Measurements from ENCODE around the gene PTTG1IP.
A peak's percentile ranks its signal among the peaks of the same experiment; 100 is the strongest.

Gene PTTG1IP

DNA sequence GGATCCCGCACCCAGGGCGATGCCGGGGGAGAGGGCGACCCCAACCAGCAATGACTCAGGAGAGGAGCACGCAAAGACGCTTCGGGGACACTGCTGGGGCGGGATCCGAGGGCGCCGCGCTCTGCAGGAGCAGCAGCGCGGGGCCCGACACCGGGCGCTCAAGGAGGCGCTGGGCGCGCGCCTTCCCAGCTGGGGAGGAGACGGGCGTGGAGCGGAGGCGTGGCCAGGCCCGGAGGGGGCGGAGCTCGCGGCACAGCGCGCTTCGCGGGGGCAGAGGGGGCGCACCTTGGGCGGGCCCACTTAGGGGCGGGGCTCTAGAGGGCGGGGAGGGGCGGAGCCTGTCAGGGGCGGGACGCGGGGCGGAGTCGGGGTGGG is 56.0 kb downstream of the PTTG1IP start:
- peak; percentile 80 for DNase-seq
- in situ Hi-C loops (cut with MboI; ENCODE audit: low pct_unique_long_range_greater_than_20kb, low sequenced_read_pairs): no loop called here

DNA sequence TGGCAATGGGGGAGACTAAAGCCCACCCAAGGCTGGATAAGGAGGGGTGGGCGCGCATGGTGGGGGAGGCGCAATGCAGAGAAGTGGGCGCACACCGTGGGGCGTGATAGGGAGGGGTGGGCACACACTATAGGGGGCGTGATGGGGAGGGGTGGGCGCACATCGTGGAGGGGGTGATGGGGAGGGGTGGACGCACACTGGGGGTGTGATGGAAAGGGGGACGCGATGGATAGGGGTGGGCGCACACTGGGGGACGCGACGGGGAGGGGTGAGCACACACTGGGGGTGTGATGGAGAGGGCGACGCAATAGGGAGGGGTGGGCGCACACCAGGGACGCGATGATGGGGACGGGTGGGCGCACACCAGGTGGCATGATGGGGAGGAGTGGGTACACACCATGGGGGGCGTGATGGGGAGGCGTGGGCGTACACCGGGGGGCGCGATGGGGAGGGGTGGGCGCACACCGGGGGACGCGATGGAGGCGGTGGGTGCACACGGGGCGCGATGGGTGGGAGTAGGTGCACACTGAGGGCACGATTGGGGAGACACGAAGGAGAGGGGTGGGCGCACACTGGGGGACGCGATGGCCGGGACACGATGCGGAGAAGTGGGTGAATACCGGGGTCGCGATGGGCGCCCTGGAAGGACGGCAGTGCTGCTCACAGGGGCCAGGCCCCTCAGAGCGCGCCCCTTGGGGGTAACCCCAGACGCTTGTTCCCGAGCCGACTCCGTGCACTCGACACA is 56.6 kb downstream of the PTTG1IP start:
- DNase-seq: no peak
- in situ Hi-C loops (cut with MboI; ENCODE audit: low pct_unique_long_range_greater_than_20kb, low sequenced_read_pairs): no loop called here

- in situ Hi-C loops (cut with MboI; ENCODE audit: low pct_unique_long_range_greater_than_20kb, low sequenced_read_pairs): no loop called here
- DNase-seq: no peak
Measured at GRCh38 chr21:44815852-44816628, 57.5 kb downstream of the PTTG1IP start.

- no peak for DNase-seq
Measured at GRCh38 chr21:44815225-44815624, 58.3 kb downstream of the PTTG1IP start.

DNA sequence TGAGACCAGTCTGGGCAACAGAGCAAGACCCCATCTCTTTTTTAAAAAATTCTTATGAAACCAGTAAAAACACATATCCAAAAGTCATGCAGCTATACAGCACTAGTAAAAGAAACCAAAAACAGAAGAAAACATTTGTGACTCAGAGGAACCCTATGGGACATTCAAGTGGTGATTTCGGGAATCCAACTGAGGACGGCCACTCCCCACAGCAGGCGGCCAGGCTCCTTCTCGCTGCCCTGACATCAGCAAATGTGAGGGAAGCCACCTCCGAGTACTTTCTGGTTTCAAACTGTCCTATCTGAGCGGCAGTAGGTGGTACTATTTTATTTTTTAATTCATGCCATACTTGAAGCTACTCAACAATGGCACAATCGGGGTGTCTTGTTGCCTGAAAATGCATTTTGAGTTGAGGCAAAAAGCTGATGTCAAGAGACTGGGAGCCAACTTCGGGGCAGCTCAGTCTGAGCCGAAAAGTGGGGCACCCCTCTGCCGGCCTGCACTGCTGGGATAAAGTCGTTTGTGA is 58.9 kb downstream of the PTTG1IP start:
- DNase-seq: no peak
- in situ Hi-C loops (cut with MboI; ENCODE audit: low pct_unique_long_range_greater_than_20kb, low sequenced_read_pairs): no loop called here

More at GRCh38 chr21:44815225-44815624, 58.3 kb downstream of the PTTG1IP start:
- in situ Hi-C loops (cut with MboI; ENCODE audit: low pct_unique_long_range_greater_than_20kb, low sequenced_read_pairs): no loop called here

GRCh38 chr21:44813727-44814126 is 59.8 kb downstream of the PTTG1IP start:
- DNase-seq: no peak
- in situ Hi-C loops (cut with MboI; ENCODE audit: low pct_unique_long_range_greater_than_20kb, low sequenced_read_pairs): no loop called here

GRCh38 chr21:44813149-44813548 is 60.3 kb downstream of the PTTG1IP start:
- in situ Hi-C loops (cut with MboI; ENCODE audit: low pct_unique_long_range_greater_than_20kb, low sequenced_read_pairs): no loop called here
- no peak for DNase-seq

DNA sequence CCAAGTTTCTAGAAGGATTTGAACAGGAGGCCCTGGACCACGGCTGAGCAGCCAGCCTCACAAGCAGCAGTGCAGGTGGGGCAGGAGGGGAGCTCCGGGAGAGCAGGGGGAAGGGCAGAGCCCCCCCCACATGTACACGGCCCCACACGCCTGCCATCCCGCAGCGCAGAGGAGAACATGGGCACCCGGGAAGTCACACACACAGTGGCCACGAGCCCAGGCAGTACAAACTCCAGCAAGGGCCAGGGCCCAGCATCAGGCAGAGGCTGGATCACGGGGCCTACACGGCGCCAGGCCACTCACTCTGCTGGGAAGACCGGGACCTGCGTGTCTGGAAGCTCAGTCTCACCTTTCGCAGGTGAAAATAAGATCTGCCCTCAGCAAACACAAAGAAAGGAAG is 60.9 kb downstream of the PTTG1IP start:
- DNase-seq: no peak
- in situ Hi-C loops (cut with MboI; ENCODE audit: low pct_unique_long_range_greater_than_20kb, low sequenced_read_pairs): no loop called here

- DNase-seq: no peak
- in situ Hi-C loops (cut with MboI; ENCODE audit: low pct_unique_long_range_greater_than_20kb, low sequenced_read_pairs): no loop called here
Measured at GRCh38 chr21:44810779-44811178, 62.7 kb downstream of the PTTG1IP start.

GRCh38 chr21:44805859-44806258 is 67.6 kb downstream of the PTTG1IP start:
- in situ Hi-C loops (cut with MboI; ENCODE audit: low pct_unique_long_range_greater_than_20kb, low sequenced_read_pairs): no loop called here
- no peak for DNase-seq

DNA sequence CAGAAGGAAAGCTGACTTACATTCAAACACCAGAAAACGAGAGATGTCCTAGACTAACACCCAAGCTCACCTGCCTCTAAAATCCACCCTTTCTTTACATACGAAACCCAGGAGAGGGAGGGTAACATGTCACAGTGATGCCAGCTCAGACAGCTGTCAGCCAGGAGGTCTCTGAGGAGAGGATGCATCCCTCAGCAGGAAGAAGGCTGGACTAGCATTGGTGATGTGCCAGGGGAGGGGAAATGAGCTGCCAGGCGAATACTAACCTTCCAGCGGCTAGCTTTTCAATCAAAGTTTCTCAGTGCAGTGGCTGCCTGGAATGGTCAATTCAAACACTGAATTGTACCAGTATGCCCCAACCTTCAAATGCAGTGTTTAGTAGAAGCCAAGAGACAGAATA is 68.3 kb downstream of the PTTG1IP start:
- DNase-seq: no peak
- in situ Hi-C loops (cut with MboI; ENCODE audit: low pct_unique_long_range_greater_than_20kb, low sequenced_read_pairs): no loop called here

DNA sequence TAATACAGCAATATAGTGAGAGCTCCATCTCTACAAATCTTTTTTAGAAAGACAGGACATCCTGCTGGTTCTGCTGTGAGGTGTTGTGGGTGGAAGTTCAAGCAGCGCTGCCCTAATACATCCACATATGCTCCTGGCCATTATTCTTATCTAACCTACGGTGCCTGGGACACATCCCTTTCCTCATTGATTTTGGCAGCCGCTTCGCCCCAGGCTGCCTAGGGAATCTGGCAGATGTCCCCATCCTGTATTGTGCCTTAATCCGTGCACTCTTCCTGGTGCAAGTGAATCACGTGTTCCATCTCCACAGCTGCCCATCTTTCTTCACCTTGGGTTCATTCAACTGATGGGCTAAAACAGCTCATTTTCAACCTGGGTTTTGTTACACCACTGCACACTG is 68.7 kb downstream of the PTTG1IP start:
- in situ Hi-C loops (cut with MboI; ENCODE audit: low pct_unique_long_range_greater_than_20kb, low sequenced_read_pairs): no loop called here
- DNase-seq: no peak

DNA sequence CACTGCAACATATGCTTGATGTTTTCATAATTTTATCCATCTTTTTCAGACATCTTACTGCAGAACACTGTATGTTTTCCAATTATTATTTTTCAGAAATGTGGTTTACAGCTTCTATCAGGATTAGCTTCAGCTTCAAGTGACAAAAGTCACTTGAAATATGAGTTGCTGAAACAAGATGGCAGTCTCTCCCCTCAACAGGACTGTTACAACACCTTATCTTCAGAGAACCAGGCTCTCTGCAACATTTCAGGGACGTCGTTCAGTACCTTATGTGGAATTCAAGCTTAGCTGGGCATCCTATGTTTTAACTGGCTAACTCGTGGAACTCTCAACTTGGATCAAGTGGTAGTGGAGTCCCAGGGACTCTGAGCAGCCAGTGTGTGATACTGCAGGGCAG is 69.8 kb downstream of the PTTG1IP start:
- no peak for DNase-seq

GRCh38 chr21:44802396-44803153 is 70.9 kb downstream of the PTTG1IP start:
- DNase-seq: peak; percentile 36
- in situ Hi-C loops (cut with MboI; ENCODE audit: low pct_unique_long_range_greater_than_20kb, low sequenced_read_pairs): no loop called here

More for the DNA sequence above, 69.8 kb downstream of the PTTG1IP start:
- in situ Hi-C loops (cut with MboI; ENCODE audit: low pct_unique_long_range_greater_than_20kb, low sequenced_read_pairs): no loop called here

DNA sequence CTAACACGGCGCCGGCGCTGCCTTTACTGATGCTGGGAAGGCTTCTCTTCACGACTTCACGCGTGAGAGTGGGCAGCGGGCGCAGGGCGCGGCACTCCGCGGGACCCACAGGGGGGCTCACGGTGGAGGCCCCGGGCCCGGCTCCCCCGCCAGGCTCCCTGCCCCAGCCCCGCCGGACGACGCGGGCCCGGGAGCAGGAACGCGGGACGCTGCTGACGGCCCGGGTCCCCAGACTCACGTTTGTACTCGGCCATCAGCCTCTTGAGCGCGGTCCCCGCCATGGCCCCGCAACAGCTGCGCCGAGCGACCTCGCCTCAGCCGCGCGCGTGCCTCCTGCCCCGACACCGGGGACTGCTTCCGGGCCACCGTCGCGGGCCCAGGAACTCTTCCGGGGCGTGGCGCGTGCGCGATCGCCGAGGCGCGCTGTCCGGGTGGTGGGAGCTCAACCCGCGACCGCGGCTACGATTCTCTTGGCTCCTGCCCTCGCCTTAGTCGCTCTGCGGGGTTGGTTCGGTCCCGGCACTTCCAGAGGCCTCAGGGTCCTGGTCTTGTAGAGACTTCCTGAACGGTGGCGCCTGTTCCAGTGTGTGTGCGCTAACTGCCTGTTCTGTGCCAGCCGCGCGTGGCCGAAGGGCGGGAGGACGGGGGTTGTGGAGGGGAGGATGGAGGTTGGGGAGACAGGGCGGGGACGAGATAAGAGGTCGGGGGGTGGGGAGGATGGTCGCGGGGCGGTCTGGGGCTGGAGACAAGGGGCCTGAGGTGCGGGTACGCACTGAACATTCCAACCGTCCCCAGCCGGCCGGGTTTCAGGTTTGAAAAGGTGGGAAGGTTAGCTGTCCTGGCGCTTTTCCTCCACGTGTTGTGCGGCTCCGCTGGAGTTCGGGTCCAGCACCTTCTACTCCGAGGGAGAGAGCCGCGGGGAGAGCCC is 71.8 kb downstream of the PTTG1IP start, which contains the start of gene UBE2G2:
TSS of gene UBE2G2 (minus strand) at position 353 of the 928 bp plus-strand sequence. CDS start at position 281, 72 bp downstream.
- DNase-seq: peak; percentile 83

GRCh38 chr21:44800971-44801467 is 72.5 kb downstream of the PTTG1IP start:
- in situ Hi-C loops (cut with MboI; ENCODE audit: low pct_unique_long_range_greater_than_20kb, low sequenced_read_pairs): no loop called here
- peak; percentile 65 for DNase-seq

More for the DNA sequence above, 71.8 kb downstream of the PTTG1IP start, which contains the start of gene UBE2G2:
- in situ Hi-C loops (cut with MboI; ENCODE audit: low pct_unique_long_range_greater_than_20kb, low sequenced_read_pairs): no loop called here

- in situ Hi-C loops (cut with MboI; ENCODE audit: low pct_unique_long_range_greater_than_20kb, low sequenced_read_pairs): no loop called here
- DNase-seq: peak; percentile 60
Measured at GRCh38 chr21:44800103-44800502, 73.4 kb downstream of the PTTG1IP start.

DNA sequence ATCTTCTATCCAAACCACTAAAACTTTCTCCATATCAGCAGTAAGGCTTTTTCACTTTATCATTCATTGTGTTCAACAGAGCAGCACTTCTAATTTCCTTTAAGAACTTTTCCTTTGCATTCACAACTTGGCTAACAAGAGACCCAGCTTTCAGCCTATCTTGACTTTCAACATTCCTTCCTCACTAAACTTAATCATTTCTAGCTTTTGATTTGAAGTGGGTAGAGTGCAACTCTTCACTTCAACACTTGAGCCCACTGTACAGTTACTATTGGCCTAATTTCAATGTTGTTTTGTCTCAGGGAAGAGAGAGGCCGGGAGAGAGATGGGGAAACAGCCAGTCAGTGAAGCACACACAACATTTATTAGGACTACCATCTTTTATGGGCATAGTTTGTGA is 73.8 kb downstream of the PTTG1IP start:
- in situ Hi-C loops (cut with MboI; ENCODE audit: low pct_unique_long_range_greater_than_20kb, low sequenced_read_pairs): no loop called here
- no peak for DNase-seq

Measured in KBM-7 (cell line).